ENCODE measurements around the gene EFTUD2. TPM values are rescaled to one million over a fixed set of nuclear protein-coding genes. Genes with fewer than 3 reads are reported as not detected.
A peak's percentile ranks its signal among the peaks of the same experiment; 100 is the strongest.

The EFTUD2 gene
- total and polyA plus RNA-seq, 2 of the 13 experiments (the other 11 are each of a cell fraction or from before 2014, with no cell fraction given), result 111 to 137 TPM

- peak in 1 of 2 experiments; percentile 40; a peak in 1 of 4 replicates for TF ChIP-seq REST (IDR thresholded peaks at IDR 0.05; ENCODE audit: borderline replicate concordance in 1 of 2, low read depth in 1 of 2, low read length in 2 of 2)
- TF ChIP-seq MLLT10 (CRISPR knock-in tag; IDR thresholded peaks at IDR 0.05), result no peak
- peak; percentile 96; the same call in 1 of the 2 replicates for TF ChIP-seq FIP1L1 (IDR thresholded peaks at IDR 0.05; ENCODE audit: borderline replicate concordance, insufficient read depth, low read depth, low read length)
- TF ChIP-seq ZNF207 (IDR thresholded peaks at IDR 0.05; ENCODE audit: borderline replicate concordance), result peak; percentile 91; the same call in 1 of the 2 replicates
- peak; percentile 76 for TF ChIP-seq E2F1 (CRISPR knock-in tag; IDR thresholded peaks at IDR 0.05)
- no peak for TF ChIP-seq U2AF1 (optimal IDR thresholded peaks at IDR 0.05; ENCODE audit: low read depth, low read length)
- TF ChIP-seq ASH2L (IDR thresholded peaks at IDR 0.05; ENCODE audit: insufficient read length, low read depth, low read length), result peak; percentile 99
- peak; percentile 79 for TF ChIP-seq ZNF781 (CRISPR knock-in tag; IDR thresholded peaks at IDR 0.05; ENCODE audit: borderline replicate concordance, not compliant biosample characterization)
- peak; percentile 93 for TF ChIP-seq ZSCAN5A (CRISPR knock-in tag; IDR thresholded peaks at IDR 0.05; ENCODE audit: borderline replicate concordance)
- no peak for TF ChIP-seq ZNF296 (CRISPR knock-in tag; conservative IDR thresholded peaks at IDR 0.05)
- peak; percentile 96 for TF ChIP-seq ZNF550 (CRISPR knock-in tag; IDR thresholded peaks at IDR 0.05; ENCODE audit: borderline replicate concordance)
- peak; percentile 85 for TF ChIP-seq DBP (CRISPR knock-in tag; IDR thresholded peaks at IDR 0.05; ENCODE audit: not compliant biosample characterization)
- TF ChIP-seq DRAP1 (CRISPR knock-in tag; IDR thresholded peaks at IDR 0.05), result peak; percentile 79
- TF ChIP-seq ZFP1 (CRISPR knock-in tag; IDR thresholded peaks at IDR 0.05), result peak; percentile 88
- TF ChIP-seq SKIL (CRISPR knock-in tag; IDR thresholded peaks at IDR 0.05; ENCODE audit: borderline replicate concordance), result peak; percentile 86
These were observed at the start of gene EFTUD2 (continued) for GRCh38 chr17:44899074-44899782.
